Stimulated activated CD8-positive, alpha-beta memory T cell treated with anti-CD3 and anti-CD28 coated beads, Interleukin-7, amount 100 ng/mL, for 48 hours (primary cell): ENCODE data around the gene LINC01488.

Experiments used
- DNase-seq, 2 donors: peaks; one replicate each; pipeline ENCODE4 v3.0.0-alpha.2; 2020; ENCODE audit warnings: low read depth in 1 of 2; ENCODE audit errors: extremely low read depth in 1 of 2

Gene LINC01488

DNA sequence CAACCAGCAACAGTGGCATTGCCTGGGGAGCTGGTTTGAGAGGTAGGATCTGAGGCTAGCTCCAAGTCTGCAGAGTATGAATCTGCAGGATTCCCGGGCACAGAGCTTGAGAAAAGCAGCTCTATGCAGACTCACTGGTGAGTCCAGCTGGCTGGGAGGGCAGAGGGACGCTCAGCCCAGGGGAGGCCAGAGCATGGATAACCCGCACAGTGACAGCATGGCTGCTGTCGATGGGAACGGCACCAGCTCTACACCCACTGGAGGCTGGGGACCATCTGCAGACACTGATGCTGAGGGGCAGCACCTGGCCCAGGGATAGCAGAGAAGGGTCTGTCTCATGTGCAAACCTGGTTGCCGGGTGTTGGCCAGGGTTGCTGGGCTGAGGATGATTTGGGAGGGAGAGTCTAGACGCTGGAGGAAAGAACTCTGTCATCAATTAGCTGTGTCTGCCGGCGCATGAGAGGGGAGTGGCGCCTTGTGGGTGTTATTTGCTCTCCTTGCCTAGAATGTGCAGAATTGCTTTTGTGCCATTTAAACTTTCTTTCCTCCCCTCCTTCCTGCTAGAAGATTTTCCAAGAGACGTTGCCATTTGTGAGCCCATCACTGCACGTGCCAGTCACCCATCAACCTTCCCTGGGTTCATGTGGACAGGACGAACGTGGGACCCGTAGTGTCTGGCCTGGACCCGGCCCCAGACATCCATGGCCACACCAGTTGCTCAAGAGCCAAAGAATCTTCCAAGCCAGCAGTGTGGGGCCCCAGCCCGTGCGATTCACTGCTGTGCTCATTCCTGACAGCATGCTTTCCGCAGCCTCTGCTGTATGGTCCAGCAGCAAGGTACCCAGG is 19.1 kb upstream of the LINC01488 start:
- DNase-seq = no peak

DNA sequence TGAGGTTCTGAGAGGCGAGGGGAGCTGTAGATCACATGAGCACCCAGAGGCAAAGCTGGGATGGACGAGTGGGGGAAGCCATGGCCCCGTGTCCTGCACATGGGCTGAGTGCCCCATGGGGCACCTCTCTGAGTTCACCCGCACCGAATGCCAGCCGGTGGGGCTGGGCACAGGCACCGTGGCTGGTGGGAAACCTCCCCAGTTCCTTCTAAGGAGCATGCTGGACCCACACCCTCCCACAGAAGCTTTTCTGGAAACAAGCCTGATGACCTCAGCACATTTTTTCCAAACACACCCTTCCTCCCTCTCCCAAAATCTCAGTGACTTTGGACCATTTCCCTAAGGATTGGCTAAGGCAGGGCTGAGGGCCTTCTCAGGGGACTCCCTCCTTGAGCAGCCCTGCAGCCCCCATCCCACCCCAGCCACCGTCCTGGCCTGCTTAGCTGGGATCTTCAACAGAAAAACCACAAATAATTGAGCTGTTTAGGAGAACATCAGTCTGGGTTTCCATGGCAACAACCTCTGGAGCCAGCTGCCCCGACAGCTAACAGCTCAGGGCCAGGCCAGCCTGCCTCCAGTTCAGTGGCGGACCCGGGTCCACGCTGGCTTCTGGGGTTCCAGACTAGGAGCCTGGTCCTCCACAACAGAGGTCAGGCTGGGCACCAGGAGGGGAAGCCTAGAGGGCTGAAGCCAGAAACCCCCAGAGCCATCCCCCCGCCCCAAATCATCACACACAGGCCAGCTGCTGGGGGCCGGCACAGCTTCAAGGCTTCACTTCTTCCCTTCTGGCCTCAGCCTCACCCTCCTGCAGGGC is 18.1 kb upstream of the LINC01488 start:
- DNase-seq = no peak

DNA sequence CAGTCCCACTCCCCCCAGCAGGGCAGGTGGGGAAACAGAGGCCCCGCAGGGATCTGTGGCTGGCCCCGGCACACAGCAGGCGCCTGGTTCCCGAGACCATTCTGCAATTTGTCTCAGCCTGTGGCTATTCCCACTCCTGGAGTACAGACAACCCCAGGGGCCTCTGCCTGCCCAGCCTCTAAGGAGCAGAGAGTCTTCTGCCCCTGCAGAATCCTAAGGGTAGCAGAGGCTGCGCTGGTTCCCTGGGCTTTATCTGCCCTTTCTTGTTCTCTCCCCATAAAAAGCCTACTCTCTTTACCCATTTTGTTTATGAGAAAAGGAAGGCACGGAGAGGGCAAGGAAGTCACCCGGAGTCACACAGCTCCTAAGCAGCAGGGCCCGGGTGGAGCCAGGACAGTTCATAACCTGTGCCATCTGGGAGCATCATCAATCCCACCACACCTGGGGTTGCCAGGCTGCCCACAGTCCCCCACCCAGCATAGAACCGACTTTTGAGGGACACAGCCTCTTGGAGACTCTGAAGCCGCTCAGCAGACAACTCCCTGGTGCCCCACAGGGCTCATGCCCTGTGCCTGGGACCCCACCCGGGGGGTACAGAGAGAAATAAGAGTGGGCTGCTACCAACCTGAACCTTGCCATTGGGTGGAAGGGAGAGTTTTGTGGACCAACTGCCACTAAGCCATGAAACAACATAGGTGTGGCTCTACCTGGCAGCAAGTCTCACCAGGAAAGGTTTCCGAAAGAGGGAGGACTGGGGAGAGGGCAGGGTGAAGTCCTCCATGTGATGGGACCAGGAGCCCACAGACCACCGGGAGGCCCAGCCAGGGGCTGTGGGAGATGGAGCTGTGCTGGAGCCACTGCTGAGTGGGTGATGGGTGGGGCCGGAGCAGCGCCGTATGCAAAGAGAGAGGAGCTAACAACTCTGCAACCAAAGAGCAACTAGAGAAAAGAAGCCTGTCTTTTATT is 17.2 kb upstream of the LINC01488 start:
- DNase-seq = no peak

DNA sequence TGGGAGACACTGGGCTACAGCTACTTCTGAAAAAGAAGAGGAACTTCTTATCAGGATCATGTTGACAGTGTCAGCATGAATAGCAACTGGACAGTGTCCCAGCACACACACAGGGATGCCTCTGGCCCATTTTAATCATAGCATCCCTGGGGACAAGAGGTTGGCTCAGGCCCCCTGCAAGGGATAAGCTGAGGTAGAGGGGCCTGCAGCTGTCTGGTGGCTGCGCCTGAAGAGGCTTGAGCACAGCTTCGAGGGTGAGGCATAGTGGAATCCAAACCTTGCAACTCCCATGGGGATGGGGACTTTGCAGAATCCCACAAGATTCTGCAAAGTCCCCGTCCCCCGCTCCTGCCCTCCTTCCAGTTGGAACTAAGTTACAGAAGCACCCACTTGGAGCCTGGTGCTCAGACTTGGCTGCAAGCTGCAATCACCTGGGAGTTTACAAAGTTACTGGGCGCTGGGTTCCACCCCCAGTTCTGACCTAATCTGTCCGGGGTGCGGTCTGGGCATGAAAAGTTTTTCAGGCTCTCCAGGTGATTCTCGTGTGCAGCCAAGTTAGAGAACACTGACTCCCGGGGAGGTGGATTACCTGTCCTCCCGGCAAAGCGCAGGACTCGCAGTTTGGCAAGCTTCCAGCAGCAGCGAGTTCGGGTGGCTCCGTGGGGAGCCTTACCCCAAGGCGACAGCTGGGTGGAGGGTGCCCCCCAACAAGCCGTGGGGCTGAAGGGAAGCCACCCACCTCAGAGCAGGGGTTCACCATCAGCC is 16.0 kb upstream of the LINC01488 start:
- DNase-seq = no peak

DNA sequence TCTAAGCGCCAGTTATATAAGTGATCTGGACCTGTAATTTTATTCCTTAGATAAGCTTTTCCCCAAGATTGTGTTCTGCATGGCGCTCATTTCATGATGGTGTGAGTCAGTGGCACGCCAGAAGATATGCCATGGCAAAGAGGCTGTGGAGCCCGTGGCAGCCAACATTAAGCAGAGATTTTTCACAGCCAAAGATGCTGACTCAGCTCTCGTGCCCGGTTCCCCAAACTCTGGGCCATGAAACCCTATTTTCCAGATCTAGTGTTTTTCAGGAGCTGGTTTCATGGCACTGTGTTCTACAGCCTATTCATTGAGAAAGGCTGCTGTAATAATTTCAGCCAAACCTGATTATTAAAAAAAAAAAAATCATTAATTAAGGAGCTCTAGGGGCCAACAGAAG is 15.4 kb upstream of the LINC01488 start:
- DNase-seq = no peak

DNA sequence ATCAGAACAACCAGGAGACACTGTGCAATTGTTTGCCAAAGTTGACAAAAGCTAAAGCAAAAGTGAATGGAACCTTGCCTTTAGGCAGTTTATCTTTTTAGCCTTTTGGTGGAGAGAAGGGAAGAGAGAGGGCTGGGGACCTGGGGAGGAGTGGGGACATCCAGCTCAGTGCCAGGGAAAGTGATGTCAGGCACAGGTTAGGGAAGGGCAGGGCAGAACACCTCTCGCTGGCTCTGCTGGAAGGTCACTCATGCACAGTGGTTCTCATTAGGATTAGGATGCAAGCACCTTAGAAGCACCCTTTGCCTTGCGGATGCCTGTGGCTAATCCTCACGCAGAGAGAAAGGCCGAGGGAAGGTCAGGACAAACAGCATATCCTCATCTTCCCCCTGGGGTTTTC is 14.3 kb upstream of the LINC01488 start:
- no peak for DNase-seq

DNA sequence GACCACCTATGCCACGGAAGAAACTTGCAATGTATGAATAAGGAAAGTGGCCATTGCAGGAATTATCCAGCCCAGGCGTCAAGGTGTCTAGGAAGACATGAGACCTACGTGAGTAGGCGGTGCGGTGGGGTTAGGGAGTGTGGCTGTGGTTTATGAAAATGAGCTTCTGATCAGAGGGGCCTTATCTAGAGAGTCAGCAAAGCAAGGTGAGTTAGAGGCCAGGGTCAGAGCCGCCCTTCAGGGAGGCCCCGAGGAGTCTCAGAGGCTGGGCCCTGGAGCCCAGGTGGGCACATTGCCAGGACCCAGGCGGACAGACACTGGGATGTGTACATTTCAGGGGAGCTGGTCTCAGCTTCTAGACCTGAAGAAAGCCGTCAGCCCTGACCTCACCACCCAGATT is 13.8 kb upstream of the LINC01488 start:
- no peak for DNase-seq

DNA sequence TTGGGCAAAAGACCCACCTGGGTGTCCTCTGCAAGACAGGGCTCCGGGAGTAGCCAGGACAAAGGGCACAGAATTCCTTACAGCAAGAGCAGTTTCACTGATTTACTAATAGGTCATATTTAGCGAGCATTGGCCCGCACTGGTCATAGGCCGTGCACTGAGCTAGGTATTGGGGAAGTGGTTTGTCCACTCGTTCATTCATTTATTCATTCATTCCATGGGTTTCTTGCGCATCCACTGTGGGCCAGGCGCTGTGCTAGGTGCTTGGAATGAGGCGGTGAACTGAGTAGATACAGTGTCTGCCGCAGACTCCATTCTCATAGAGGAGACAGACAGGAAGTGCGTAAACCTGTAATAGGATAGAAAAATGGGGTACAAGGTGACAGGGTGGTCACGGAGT is 13.2 kb upstream of the LINC01488 start:
- DNase-seq = no peak

DNA sequence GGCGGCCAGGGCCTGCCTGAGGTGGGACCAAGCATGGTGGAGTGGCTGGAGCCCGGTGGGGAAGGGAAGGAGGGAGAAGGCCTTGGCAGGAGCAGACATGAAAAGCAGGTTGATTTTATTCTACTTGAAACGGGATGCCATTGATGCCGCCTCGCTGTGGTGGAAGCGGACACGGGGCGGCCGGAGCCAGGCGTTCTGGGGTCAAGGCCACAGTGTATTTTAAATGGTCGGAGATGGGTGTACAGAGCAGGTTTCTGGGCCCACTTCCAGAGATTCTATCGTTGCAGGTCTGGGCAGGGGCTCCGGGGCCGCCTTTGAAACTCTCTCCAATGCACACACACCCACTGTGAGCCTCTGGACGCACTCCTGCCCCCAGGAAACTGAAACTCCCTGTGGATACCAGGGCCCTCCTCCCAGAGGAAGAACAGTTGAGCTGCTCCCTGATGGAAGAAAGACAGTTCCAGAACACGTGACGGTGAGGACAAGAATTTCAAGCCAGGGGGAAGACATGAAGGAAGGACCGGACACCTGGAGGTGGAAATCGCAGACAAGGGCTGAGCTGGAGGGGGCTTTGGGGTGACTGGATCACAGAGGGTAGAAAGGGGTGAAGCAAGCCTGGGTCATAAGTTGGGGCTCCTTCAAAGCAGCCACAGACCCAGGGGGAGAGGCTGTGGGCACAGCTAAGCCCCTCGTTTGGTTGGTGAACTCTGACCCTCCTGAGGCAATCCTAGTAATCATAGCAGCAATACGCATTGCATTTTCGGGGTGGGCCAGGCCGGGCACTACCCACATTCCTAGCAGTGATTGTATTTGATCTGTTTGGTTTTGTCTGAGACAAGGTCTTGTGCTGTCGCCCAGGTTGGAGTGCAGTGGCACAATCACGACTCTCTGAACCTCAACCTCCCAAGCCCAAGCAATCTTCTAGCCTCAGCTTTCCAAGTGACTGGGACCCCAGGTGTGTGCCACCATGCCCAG is 12.3 kb upstream of the LINC01488 start:
- DNase-seq = no peak

DNA sequence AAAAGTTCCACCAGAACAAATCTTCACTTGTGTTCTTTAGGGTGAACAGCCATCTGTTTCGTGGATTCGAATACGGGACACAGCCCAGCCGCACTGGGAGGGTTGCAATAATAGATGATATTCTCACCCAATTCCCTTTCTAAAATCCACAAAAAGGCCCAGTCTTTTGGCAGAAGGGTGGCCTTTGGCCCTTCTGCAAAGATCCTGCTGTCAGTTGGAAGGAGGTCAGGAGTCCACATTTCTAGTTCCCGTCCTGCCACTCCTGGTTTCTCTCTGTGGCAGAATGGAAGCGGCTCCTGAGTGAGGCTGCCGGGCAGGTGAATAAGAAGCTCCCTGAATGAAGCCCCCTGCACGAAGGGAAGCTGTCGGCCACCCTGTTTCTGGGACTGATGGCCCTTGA is 11.2 kb upstream of the LINC01488 start:
- no peak for DNase-seq

DNA sequence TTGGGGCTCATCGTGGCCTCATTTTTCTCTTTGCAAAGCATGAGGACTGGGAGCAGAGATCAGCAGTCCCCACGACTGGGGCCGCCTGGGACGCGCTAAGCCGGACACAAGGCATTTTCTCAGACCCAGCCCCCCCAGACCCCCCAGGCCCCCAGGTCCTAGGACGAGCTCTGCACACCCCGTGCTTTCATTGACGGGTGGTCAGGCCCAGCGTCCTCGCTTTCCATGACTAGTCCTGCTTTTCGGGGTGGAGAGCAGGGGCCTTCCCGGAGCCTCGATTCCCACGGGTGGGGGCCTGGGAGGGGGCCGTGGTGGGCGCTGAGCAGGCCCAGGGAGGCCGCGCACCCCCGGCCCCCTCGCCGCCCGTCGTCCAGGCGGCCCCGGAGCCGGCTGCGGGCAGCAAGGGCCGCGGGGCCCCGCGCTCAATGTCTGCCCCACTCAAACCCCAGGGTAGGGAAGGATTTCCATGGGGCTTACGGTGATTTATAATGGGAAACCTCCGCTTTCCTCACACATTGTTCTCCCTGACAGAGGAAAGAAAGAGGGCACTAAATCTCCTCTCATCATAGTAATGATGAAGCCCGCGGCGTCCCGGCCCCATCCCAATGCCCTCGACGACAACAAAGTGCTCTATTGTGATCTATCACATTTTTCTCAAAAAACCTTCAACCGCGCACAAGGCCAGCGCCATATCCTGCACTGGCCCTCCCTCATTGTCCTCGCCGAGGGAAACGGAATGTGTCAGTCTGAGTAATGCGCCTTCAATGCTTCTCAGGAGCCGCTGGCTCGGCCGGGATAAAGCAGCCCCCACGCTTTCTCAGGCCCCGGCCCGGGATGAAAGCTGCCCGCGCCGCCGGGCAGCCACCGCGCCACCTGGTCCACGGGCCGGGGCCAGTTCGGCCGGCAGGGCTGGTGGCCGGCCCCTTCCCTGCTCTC is 10.4 kb upstream of the LINC01488 start:
- DNase-seq = no peak

DNA sequence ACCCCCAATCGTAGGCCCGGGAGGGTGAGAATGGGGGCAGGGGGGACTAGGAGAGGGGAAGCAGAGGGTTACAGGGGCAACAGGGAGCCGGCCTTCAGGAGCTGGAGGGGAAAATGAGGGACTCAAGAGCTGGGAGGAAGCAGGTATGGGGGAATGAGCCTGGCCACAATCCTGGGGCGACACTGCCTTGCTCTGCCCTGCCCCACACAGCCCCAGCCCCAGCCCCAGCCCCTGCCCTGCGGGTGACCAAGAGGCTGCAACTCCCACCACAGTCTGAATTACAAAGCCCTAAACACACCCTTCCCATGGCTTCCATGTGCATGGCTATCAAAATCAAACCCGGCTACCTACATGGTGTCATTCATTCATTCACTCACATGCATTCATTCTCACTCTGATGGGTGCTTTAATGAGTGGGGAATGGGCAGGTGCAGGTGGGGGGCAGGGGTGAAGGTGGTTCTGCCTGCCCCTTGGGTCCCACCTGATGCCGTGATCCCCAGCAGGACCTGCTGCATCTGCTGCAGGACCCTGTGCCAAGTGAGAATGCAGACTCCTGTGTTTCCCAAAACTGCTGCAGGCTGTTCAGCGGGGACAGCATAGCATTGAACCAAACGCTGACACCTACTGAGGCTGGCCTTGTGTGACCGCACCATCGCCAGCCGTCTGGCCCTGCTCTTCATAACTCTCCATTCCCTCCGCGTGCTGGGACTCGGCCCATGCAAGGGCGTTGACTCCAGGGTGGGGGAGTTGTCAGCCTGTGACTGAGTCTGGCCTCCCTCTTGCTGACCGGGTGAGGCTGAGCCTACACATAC is 9.5 kb upstream of the LINC01488 start:
- no peak for DNase-seq

DNA sequence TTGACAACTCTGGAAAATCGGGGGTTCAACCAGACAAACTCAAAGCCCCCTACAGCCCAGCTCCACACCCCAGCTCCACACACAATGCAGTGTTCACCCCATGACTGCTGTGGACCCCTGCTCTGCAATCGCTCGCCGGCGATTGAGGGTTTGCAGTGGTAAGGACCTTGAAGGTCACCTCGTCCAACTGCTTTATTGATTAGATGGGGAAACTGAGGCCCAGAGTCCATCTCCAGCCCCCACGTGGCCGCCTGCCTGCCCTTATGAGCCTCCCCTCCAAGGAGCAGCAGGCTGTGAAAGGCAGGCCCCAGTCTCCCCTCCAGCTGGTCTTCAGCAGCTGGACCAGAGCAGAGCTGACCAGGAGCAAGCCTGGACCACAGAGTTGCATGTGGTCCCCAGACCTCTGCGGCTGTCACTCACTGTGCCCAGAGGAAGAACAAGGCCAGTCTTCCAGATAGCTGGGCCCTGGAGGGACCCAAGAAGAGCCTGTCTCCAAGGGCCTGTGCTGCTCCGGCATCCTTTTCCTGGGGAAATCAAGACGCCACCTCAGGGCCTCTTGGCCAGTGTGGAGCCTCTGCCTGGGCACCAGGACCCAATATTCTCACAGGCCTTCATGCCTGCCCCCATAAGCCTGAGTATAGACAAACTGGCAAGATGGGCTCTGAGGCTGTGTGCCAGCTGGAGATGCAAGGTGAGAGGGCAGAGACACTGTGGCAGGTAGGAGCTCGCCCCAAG is 8.8 kb upstream of the LINC01488 start:
- DNase-seq = no peak

DNA sequence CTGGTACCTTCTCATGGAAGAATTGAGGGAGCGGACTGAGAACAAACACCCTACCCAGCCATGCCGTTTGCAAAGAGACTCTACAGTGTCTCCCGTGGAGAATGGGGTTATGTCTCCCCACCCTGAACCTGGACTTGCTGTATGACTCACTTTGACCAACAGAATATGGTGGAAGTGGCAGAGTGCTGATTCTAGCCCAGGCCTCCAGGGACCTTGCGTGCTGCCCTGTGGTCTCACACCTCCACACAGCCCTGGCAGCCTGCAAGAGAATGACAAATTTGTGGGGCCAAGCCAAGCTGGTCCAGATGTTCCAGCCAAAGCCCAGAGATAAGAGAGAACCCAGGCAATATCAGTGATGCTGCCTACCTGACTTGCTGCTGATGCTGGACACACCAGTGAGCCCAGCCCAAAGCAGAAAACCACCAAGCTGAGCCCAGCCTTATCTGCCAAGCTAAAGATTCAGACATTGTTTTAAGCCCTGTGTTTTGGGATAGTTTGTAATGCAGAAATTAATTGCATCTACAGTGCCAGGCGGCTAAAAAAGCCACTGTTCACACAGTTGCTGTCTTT is 8.1 kb upstream of the LINC01488 start:
- no peak for DNase-seq

DNA sequence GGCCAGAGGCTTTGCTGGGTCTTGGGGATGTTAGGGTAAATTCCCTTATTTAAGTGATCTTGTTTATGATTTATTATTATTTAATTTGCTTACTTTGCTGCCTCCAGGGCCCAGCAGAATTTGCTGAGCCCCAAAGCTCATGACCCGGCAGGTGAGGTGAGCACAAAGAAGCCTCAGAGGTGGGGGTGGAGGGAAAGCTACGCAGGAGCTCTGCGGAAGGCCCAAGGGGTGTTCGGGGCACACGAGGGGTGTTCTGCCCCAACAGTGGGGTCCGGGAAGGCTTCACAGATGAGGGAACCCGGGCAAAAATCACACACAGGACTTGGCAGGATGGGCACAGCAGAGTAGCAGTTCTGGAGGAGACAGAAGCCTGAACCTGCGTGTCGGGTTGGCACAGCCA is 6.7 kb upstream of the LINC01488 start:
- no peak for DNase-seq

DNA sequence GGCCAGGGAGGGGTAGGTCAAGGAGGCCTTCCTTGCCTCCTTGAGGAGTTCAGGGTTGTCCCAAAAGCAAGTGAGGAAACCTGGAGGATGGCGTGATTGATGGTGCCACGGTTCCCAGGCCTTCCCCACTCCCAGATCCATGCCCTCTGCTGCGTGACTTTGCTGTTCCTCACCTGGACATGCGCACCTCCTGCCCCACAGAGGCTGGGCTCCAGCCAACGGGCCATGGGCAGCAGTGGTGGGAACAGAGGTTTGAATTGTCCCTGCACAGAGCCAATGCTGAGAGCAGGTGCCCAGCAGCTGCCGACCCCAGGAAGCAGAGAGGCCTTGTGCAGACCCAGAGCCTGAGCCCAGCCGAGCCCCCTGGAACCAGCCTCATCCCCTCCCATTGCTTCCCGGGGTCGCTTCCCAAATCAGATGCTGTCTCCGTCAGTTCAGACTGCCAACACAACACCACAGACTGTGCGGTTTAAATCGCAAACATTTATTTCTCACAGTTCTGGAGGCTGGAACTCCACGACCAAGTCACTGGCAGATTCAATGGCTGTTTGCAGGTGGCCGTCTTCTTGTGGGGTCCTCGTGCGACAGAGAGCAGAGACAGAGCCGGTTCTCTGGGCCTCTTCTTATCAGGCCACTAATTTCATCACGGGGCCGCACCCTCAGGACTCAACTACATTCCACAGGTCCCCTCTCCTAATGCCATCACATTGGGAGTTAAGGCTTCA is 6.2 kb upstream of the LINC01488 start:
- no peak for DNase-seq
